ENCODE measurements around the gene CENPM.
A peak's percentile ranks its signal among the peaks of the same experiment; 100 is the strongest.

The CENPM gene

DNA sequence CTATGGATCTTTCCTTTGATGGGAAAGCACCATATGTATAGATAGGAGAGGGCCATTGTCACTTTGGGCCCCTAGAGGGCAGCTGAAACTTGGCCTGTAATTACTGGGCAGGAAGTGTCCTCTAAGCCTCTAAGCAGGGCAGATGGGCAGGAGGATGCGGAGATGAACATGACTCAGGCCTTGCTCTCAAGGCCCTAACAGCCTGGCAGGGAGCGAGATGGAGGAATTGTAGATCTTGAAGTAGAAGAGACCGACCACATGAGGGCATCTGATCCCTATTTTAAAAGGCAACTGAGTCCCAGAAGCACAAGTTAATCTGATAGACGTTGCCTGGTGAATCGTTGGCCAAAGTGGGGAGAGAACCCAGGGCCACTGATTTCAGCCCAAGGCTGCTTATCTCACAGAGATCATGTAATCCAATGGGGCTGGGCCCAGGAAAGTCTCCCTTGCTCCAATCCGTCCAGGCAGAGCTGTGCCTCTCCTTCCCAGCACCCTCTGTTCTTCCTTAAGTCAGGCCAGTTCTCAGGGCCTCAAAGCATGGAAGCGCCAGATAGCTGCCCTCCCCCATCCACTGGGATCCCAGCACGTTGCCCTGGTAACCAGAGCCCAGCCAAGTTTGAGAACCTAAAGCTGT is 19.8 kb upstream of the CENPM start:
- H3K4me3 ChIP-seq (ENCODE audit: low read depth, low read length), result no peak overlapping the region
- peak; percentile 71 for TF ChIP-seq CTCF (conservative IDR thresholded peaks at IDR 0.05; ENCODE audit: low read depth, low read length)
- peak; percentile 95 for DNase-seq (ENCODE audit: low read depth)

DNA sequence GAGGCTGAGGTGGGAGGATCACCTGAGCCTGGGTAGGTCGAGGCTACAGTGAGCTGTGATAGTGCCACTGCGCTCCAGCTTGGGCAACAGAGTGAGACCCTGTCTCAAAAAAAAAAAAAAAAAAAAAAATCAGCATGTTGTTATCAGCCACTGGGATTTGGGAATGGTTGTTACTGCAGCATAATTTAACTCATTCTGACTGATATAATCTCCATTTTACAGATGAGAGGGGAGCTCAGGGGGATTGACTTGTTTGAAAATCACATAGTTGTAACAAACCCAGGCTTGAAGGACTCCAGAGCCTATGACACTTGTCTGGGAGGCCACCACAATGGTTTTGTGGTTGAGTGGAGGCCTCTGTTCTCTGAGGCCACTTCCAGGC is 19.3 kb upstream of the CENPM start:
- no peak for TF ChIP-seq CTCF (conservative IDR thresholded peaks at IDR 0.05; ENCODE audit: low read depth, low read length)
- DNase-seq (ENCODE audit: low read depth), result no peak
- no peak overlapping the region for H3K4me3 ChIP-seq (ENCODE audit: low read depth, low read length)

DNA sequence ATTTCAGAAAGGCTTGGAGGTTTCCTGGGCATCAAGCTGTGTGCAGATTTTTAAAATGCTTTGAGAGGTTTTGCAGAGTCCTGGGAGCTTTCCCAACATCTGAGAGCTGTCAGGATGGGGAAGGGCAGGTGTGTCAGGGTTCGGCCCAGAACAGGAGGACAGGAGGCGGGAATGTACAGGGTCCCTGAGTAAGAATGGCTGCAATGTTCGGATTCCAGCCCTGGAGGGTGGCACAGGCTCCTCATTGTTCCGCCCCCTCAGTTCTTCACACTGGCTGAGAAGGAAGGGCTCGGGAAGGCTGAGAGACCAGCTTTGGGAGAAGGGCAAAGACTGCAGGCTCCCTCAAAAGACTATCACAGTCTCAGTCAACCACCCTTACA is 17.1 kb upstream of the CENPM start:
- no peak for TF ChIP-seq CTCF (conservative IDR thresholded peaks at IDR 0.05; ENCODE audit: low read depth, low read length)
- no peak overlapping the region for H3K4me3 ChIP-seq (ENCODE audit: low read depth, low read length)

GRCh38 chr22:41963453-41964111 is 16.6 kb upstream of the CENPM start:
- peak; percentile 45 for DNase-seq (ENCODE audit: low read depth)
- H3K4me3 ChIP-seq (ENCODE audit: low read depth, low read length), result no peak overlapping the region
- TF ChIP-seq CTCF (conservative IDR thresholded peaks at IDR 0.05; ENCODE audit: low read depth, low read length), result no peak

More for the DNA sequence above, 17.1 kb upstream of the CENPM start:
- DNase-seq (ENCODE audit: low read depth), result no peak

DNA sequence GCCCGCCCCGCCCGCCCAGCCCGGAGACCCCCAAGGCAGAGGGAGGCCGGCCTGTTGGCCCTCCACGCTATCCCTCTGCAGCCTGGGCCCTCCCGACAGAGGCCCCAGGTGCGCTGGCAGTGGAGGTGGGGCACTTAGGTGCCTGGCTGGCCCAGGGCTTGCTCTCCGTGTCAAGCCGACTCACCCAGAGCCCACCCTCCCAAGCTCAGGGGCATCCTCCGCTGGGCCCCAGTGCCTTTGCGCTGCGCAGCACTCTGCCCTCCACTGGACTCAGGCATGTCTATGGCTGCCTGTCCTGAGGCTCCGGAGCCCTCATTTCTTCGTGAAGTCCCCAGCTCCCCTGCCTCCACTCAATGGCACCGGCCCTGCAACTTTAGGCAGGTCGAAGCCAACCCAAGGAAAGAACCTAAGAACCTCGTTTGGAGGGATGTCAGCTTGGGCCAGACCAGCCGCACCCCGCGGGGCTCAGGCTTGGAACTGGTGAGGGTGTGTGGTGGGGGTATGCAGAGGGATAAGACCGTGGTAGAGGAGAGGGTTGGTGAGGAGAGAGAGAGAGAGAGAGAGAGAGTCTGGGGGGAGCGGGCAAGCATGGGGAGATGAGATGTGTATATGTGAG is 11.1 kb upstream of the CENPM start:
- DNase-seq (ENCODE audit: low read depth), result no peak
- no peak for TF ChIP-seq CTCF (conservative IDR thresholded peaks at IDR 0.05; ENCODE audit: low read depth, low read length)
- peak overlapping the region; percentile 24 for H3K4me3 ChIP-seq (ENCODE audit: low read depth, low read length)

GRCh38 chr22:41952713-41953112 is 5.8 kb upstream of the CENPM start:
- no peak for TF ChIP-seq CTCF (conservative IDR thresholded peaks at IDR 0.05; ENCODE audit: low read depth, low read length)
- no peak for DNase-seq (ENCODE audit: low read depth)
- H3K4me3 ChIP-seq (ENCODE audit: low read depth, low read length), result no peak overlapping the region

Measured in choroid plexus epithelial cell (primary cell).